SIG-M5 treated with dmso at 0.1 percent for 504 hours (cell line): ENCODE results near the gene PER1.
A peak's percentile ranks its signal among the peaks of the same experiment; 100 is the strongest.

Experiments used
- DNase-seq: peaks from one replicate; lab custom pipeline; 2025; ENCODE audit not compliant: unreplicated experiment; lab: John Stamatoyannopoulos, UW

PER1 gene

GRCh38 chr17:8103549-8103948 is 48.7 kb downstream of the PER1 start:
- DNase-seq = no peak

DNA sequence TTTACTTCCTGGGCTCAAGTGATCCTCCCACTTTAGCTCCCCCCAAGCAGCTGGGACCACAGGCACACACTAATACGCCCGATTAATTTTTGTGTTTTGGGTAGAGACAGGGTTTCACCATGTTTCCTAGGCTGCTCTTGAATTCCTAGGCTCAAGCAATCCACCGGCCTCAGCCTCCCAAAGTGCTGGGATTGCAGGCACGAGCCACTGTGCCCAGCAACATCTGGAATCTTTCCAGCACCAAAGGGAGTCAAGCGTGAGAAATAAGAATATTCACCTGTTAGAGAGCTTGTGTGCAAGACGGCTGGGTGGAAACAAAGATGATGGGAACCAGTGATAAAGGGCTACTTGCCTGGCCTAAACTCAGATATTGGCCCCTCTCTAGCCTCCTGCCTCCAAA is 50.5 kb downstream of the PER1 start:
- no peak for DNase-seq

DNA sequence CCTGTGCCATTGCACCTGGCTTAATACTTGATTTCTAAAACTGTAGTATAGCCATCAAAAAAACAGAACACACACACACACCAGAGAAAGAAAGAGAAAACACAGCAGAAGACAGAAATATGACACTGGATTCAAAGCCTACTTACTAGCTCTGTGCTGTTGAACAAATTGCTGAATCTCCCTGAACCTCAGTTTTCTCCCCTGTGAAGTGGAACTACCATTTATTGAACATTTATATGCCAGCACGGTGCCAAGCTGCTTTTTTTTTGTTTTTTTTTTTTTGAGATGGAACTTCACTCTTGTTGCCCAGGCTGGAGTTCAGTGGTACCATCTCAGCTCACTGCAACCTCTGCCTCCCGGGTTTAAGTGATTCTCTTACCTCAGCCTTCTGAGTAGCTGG is 51.4 kb downstream of the PER1 start:
- no peak for DNase-seq

DNA sequence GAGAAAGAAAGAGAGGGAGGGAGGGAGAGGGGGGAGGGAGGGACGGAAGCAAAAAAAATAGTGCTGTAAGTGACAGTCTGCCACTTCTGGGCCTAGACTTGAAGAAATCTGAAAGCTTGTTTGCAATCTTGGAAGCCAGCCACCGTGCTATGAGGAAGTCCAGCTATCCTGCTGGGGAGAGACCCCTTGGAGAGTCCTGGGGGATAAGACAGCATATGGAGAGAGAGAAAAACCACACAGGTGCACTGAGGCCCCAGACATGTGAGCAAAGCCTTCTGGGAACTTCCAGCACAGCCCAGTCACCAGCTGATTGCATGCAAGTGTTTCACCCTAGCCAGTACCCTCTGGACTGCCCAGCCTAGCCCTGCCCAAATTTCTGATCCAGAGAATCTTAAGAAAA is 52.1 kb downstream of the PER1 start:
- no peak for DNase-seq

DNA sequence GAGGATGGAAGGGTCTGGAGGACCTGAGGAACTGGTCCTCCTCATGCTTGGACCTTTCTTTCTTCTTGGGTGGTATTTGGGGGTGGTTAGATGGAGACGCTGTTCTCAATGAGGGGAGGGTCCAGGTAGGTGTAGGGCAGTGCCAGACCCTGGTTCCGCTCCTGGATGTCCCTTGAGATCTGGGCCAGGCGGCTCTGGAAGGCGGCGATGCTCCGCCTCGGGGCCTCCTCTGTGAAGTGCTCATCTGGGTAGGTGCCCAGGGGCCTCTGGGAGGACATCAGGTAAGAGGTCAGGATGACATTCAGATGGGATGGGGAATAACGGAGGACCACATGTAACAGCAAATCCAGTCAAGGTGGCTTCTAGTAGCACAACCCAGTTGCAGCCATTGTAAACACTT is 55.7 kb downstream of the PER1 start:
- no peak for DNase-seq

DNA sequence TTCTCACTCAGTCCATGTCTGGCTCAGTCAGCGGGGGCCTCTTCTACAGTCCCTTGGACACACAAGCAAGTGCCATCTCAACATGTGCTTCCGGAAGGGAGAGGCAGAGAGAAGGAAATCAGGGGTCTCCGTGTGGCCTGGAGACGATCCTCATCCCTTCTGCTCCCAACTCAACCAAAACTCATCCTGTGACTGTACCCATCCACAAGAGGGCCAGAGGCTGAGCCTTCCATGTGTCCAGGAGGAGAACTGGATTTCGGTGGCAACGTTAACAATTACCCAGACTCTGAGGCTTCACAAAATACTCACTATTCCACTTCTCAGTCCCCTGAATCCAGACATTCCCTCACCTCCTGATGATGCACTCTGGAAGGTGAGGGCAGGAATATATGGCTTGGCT is 56.8 kb downstream of the PER1 start:
- no peak for DNase-seq

- DNase-seq = peak; percentile 8
Observed at GRCh38 chr17:8091033-8091687, 61.0 kb downstream of the PER1 start.
